ENCODE results near the gene DNHD1. TPM values are rescaled to one million over a fixed set of nuclear protein-coding genes. Genes with fewer than 3 reads are reported as not detected.

Gene DNHD1
- total RNA-seq, 4 donors from 2014 or later, result 1.3 to 11.8 (median 7.7) TPM

DNA sequence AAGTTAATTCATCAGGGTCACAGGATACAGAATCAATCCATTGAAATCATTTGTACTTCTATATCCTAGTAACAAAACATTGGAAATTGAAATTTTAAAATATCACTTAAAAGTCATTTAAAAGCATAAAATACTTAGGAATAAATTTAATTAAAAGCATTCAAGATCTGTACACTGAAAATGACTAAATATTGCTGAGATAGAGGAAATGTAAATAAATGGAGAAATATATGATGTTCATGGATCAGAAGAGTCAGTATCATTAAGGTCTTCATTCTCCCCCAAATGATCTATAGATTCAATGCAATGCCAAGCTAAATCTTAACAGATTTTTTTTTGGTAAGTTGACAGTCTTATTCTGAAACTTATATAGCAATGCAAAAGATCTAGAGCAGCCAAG, 56.6 kb downstream of the DNHD1 start:
- intact Hi-C loops (cut with DNase I), result no loop called here
- H3K9me3 ChIP-seq, result no peaks in the 10 kb centered on the region
- H3K4me1 ChIP-seq, result no peaks in the 10 kb centered on the region
- H3K4me3 ChIP-seq, result no peak overlapping the region
- TF ChIP-seq, protein P1, sequence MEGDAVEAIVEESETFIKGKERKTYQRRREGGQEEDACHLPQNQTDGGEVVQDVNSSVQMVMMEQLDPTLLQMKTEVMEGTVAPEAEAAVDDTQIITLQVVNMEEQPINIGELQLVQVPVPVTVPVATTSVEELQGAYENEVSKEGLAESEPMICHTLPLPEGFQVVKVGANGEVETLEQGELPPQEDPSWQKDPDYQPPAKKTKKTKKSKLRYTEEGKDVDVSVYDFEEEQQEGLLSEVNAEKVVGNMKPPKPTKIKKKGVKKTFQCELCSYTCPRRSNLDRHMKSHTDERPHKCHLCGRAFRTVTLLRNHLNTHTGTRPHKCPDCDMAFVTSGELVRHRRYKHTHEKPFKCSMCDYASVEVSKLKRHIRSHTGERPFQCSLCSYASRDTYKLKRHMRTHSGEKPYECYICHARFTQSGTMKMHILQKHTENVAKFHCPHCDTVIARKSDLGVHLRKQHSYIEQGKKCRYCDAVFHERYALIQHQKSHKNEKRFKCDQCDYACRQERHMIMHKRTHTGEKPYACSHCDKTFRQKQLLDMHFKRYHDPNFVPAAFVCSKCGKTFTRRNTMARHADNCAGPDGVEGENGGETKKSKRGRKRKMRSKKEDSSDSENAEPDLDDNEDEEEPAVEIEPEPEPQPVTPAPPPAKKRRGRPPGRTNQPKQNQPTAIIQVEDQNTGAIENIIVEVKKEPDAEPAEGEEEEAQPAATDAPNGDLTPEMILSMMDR (IDR thresholded peaks at IDR 0.05), result no peak
- TF ChIP-seq POLR2A (IDR thresholded peaks at IDR 0.05), result no peak
- no peaks in the 10 kb centered on the region for H3K36me3 ChIP-seq
- H3K27ac ChIP-seq, result no peak overlapping the region
- no peaks in the 10 kb centered on the region for H3K27me3 ChIP-seq
- no peak for DNase-seq

GRCh38 chr11:6554828-6555706, 58.0 kb downstream of the DNHD1 start:
- intact Hi-C loops (cut with DNase I), result no loop called here
- Histone ChIP-seq H3K9me3 (no peaks in the 10 kb centered on the region), H3K27me3 (no peaks in the 10 kb centered on the region), H3K4me1 (no peaks in the 10 kb centered on the region), H3K27ac (no peak overlapping the region), H3K4me3 (no peak overlapping the region), H3K36me3 (peaks cover 0 to 6% (median 0%) of the 10 kb centered on the region in 3 donors)
- no peak for DNase-seq
- WGBS, 2 donors, result 76 to 87% methylated on average over 5 of the region's 5 CpGs
- TF ChIP-seq, protein P1 (IDR thresholded peaks at IDR 0.05), result no peak
- no peak for TF ChIP-seq POLR2A (IDR thresholded peaks at IDR 0.05)

- peaks cover 0 to 6% (median 0%) of the 10 kb centered on the region in 3 donors for H3K36me3 ChIP-seq
- no peak overlapping the region for H3K27ac ChIP-seq
- peaks cover 0 to 4% (median 0%) of the 10 kb centered on the region in 3 donors for H3K4me1 ChIP-seq
- no peak for DNase-seq
- 75 to 82% methylated on average over 7 to 8 of the region's 11 CpGs for WGBS, 2 donors
- no peaks in the 10 kb centered on the region for H3K27me3 ChIP-seq
- no peak overlapping the region for H3K4me3 ChIP-seq
- intact Hi-C loops (cut with DNase I), result no loop called here
- no peak for TF ChIP-seq POLR2A (IDR thresholded peaks at IDR 0.05)
- TF ChIP-seq, protein P1 (IDR thresholded peaks at IDR 0.05), result no peak
- no peaks in the 10 kb centered on the region for H3K9me3 ChIP-seq
Measured at GRCh38 chr11:6556139-6556949, 59.3 kb downstream of the DNHD1 start.

- Histone ChIP-seq H3K4me1 (peaks cover 0 to 5% (median 0%) of the 10 kb centered on the region in 3 donors), H3K27ac (no peak overlapping the region), H3K27me3 (no peaks in the 10 kb centered on the region), H3K36me3 (peaks cover 0 to 6% (median 0%) of the 10 kb centered on the region in 3 donors), H3K4me3 (no peak overlapping the region), H3K9me3 (no peaks in the 10 kb centered on the region)
- TF ChIP-seq, protein P1 (IDR thresholded peaks at IDR 0.05), result no peak
- TF ChIP-seq POLR2A (IDR thresholded peaks at IDR 0.05), result no peak
- WGBS, 2 donors, result 93 to 98% methylated on average over 2 to 8 of the region's 11 CpGs
- DNase-seq, result no peak
- intact Hi-C loops (cut with DNase I), result no loop called here
Measured at GRCh38 chr11:6557063-6557462, 60.0 kb downstream of the DNHD1 start.
